Mononuclear cell (primary cell): Measurements from ENCODE around the gene SLC9A8. TPM values are rescaled to one million over a fixed set of nuclear protein-coding genes. Genes with fewer than 3 reads are reported as not detected.
"Not testable (repeated sequence)": the region's sequence is repeated elsewhere in the genome, so short reads cannot be mapped to it uniquely, and the experiment has no call there.

ENCODE experiments used
- H3K27me3 ChIP-seq: 2 replicates; pipeline ENCODE4 v1.6.0; 2011; ENCODE audit warnings: low read length, control low read depth; ENCODE audit not compliant: insufficient read depth
- H3K4me1 ChIP-seq: 2 replicates; pipeline ENCODE4 v1.5.1; 2011; ENCODE audit warnings: mild to moderate bottlenecking, low read length, control low read depth; ENCODE audit not compliant: insufficient read depth
- H3K4me3 ChIP-seq: 2 replicates; pipeline ENCODE4 v1.5.1; 2011; ENCODE audit warnings: mild to moderate bottlenecking, low read length, moderate library complexity
- H3K9me3 ChIP-seq: 2 replicates; pipeline ENCODE4 v1.5.1; 2011; ENCODE audit warnings: low read depth, mild to moderate bottlenecking, control low read depth, low read length
- total RNA-seq: library from RNA; depleted of rRNA; stranded (reverse); fragments of >200 nt; gene quantifications from one replicate; pipeline ENCODE4 v1.2.3, GENCODE V29; 2012

SLC9A8 gene
- total RNA-seq, 1 donor: 34.5 TPM

DNA sequence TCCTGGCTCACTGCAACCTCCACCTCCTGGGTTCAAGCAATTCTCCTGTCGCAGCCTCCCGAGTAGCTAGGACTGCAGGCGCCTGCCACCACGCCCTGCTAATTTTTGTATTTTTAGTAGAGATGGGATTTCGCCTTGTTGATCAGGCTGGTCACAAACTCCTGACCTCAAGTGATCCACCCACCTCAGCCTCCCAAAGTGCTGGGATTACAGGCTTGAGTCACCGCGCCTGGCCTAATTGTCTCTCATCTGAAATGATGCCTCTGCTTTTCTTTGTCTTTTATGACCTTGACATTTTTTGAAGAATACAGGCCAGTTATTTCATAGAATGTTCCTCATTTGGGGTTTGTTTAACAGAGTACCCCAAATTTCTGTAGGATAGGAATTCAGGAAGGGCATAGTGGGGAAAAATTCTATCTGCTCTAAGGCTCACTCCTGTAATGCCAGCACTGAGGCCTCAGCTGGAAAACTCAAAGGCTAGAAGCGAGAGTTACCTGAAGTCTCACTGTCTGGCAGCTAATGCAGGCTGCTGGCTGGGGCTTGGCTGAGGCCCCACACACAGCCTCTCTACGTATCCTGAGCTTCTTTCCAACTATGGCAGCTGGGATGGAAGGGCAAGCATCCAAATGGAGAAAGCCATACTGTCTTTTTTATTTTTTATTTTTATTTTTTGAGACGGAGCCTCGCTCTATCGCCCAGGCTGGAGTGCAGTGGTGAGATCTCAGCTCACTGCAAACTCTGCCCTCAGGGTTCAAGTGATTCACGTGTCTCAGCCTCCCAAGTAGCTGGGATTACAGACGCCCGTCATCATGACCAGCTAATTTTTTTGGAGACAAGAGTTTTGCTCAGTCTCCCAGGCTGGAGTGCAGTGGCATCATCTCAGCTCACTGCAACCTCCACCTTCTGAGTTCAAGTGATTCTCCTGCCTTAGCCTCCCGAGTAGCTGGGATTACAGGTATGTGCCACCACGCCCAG, 29.3 kb upstream of the SLC9A8 start:
- H3K27me3 ChIP-seq, H3K9me3 ChIP-seq, H3K4me3 ChIP-seq: not testable (repeated sequence)
- peaks cover 28% of the 10 kb centered on the region for H3K4me1 ChIP-seq

DNA sequence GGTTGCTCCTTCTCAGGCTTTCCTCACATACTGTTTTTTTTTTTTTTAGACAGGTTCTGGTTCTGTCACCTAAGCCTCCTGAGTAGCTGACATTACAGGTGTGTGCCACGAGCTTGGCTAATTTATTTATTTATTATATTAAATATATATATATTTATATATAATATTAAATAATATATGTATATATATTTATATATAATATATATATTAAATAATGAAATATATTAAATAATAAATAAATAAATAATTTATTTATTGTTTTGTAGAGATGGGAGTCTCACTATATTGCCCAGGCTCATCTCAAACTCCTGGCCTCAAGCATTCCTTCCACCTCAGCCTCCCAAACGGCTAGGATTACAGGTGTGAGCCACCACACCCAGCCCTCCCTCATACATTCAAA, 28.3 kb upstream of the SLC9A8 start:
- H3K9me3 ChIP-seq: no peaks in the 10 kb centered on the region
- no peaks in the 10 kb centered on the region for H3K27me3 ChIP-seq
- no peak overlapping the region for H3K4me3 ChIP-seq
- H3K4me1 ChIP-seq: peaks cover 38% of the 10 kb centered on the region

DNA sequence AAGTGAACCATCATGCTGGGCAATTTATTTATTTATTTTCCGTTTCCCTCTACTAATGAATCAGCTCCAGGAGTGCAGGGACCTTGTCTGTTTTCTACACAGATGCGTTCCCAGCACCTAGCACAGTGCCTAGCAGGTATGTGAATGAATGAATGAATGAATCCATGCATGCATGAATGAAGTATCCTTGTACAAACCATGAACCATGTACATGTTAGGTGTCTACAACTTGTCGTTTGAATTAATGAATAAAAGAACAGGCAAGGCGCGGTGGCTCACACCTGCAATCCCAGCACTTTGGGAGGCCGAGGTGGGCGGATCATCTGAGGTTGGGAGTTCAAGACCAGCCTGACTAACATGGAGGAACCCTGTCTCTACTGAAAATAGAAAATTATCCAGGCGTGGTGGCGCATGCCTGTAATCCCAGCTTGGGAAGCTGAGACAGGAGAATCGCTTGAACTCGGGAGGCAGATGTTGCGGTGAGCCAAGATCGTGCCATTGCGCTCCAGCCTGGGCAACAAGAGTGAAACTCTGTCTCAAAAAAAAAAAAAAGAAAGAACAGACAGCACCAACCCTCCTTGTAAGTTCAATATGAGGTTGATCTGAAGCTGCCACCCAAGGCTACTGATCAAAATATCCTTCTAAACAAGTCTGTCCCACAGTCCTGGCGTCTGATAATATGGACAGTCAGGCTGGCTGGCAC, 27.3 kb upstream of the SLC9A8 start:
- no peaks in the 10 kb centered on the region for H3K9me3 ChIP-seq
- H3K27me3 ChIP-seq: no peaks in the 10 kb centered on the region
- no peak overlapping the region for H3K4me3 ChIP-seq
- peaks cover 48% of the 10 kb centered on the region for H3K4me1 ChIP-seq

DNA sequence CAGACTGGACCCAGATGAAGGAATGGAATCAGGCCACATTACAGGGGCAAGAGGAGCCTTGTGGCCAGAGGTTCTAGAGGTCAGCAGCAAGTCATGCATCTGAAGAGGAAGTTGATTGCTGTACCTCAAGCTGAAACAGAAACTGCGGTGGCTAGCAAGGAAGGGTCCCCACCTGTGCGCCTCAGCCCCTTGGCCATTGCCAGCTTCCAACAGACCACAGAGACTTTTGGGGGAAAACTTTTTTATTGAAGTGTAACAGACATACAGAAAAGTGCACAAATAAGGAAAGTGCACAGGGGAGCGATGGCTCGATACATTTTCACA, 26.8 kb upstream of the SLC9A8 start:
- Histone ChIP-seq H3K9me3 (no peaks in the 10 kb centered on the region), H3K27me3 (no peaks in the 10 kb centered on the region), H3K4me3 (no peak overlapping the region), H3K4me1 (peaks cover 50% of the 10 kb centered on the region)

DNA sequence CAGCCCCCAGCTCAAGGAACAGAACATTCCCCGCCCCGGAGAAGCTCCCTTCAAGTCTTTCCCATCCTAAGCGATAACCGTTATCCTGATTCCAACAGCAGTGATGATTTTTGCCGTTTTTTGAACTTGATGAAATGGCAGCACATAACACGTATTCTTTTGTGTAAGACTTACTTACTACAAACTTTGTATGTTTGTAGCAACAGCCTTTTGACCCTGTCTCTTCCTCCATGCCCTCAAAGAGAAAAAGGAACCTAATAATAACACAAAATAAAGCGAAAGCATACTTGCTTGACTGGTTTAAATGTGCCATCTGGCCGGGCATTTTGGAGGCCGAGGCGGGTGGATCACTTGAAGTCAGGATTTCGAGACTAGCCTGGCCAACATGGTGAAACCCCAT, 26.4 kb upstream of the SLC9A8 start:
- Histone ChIP-seq H3K4me3 (no peak overlapping the region), H3K27me3 (no peaks in the 10 kb centered on the region), H3K9me3 (no peaks in the 10 kb centered on the region), H3K4me1 (peaks cover 50% of the 10 kb centered on the region)

DNA sequence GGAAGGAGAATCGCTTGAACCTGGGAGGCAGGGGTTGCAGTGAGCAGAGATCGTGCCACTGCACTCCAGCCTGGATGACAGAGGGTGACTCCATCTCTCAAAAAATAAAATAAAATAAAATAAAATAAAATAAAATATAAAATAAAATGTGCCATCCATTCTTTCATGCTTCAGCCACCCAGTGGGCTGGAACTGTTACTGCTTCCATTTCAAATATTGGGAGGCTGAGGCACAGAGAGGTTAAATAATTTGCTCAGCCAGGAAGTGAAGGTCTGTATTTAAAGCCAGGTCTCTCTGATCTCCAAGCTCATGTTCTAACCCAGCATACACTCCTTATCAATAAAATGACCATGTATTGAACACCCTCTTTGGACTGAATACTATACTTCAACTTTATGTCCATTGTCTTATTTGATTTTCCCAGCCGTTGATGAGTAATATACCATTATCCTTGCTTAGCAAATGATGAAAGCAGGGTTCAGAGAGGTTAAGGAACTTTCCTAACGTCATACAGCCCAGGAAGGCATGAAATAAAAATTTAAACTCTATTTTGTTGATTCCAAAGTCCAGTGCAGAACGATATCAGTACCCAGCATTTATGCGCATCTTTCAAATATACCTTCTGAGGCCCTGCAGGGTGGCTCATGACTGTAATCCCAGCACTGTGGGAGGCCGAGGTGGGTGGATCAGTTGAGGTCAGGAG, 25.8 kb upstream of the SLC9A8 start:
- Histone ChIP-seq H3K27me3 (no peaks in the 10 kb centered on the region), H3K4me3 (no peak overlapping the region), H3K9me3 (no peaks in the 10 kb centered on the region), H3K4me1 (peaks cover 48% of the 10 kb centered on the region)

DNA sequence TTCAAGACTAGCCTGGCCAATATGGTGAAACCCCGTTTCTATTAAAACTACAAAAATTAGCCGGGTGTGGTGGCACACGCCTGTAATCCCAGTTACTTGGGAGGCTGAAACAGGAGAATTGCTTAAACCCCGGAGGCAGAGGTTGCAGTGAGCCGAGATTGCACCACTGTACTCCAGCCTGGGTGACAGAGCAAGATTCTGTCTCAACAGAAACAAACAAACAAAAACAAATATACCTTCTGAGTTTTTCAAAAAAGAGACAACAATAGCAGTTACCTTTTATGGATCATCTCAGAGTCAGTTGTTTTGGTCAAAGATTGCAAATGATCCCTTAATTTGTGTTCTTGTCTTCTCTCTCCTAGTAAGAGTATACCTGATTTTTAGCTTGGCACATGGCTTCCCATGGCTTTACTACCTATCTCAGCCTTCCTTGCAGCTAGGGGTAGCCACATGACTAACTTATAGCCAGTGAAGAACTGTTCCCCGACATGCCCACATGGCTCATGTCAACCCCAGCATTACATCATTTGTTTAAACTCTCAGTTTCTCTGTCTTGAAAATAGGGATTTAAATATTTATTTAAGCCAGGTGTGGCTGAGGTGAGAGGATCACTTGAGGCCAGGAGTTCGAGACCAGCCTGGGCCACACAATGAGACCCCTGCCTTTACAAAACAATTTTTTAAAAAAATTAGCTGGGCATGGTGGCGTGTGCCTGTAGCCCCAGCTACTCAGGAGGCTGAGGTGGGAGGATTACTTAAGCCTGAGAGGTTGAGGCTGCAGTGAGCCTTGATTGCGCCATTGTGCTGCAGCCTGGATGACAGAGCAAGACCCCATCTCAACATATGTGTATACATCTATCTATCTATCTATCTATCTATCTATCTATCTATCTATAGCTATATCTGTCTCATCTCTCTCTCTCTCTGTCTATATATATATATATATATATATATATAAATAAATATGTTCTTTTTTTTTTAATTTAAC, 25.0 kb upstream of the SLC9A8 start:
- no peaks in the 10 kb centered on the region for H3K27me3 ChIP-seq
- H3K4me3 ChIP-seq: no peak overlapping the region
- peaks cover 52% of the 10 kb centered on the region for H3K4me1 ChIP-seq
- no peaks in the 10 kb centered on the region for H3K9me3 ChIP-seq

DNA sequence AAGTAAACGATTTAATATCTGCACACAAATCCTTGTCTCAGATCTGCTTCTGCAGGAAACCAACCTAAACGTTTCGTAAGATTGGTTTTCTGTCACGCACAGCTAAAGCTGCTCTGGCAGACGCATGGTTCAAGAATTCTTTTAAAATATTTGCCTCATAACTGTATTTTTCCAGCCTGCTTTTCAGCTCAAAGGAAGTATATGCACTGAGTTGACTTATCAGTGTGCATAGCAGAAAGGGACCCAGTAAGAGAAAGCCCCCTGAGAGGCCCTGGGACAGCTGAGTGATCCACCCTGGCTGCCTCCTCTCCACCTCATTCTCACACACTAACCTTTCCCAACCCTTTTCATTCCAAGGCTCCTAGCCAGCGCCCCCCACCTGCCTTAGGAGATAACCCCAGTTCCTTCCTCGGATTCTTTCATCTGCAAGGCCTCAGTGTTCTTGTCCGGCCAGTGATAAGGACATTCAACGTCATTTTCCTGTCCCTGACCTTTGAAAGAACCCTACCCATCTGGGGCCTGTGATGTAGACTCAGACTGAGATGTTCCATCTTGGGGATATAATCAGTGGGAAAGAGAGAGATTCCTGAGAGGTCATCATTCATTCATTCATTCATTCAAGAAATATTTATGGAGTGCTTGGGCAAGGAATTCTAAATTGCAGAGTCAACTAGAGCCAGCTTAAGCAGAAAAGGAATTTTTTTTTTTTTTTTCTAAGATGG, 22.4 kb upstream of the SLC9A8 start:
- H3K4me1 ChIP-seq: peaks cover 73% of the 10 kb centered on the region
- no peaks in the 10 kb centered on the region for H3K9me3 ChIP-seq
- H3K27me3 ChIP-seq: no peaks in the 10 kb centered on the region
- H3K4me3 ChIP-seq: no peak overlapping the region

DNA sequence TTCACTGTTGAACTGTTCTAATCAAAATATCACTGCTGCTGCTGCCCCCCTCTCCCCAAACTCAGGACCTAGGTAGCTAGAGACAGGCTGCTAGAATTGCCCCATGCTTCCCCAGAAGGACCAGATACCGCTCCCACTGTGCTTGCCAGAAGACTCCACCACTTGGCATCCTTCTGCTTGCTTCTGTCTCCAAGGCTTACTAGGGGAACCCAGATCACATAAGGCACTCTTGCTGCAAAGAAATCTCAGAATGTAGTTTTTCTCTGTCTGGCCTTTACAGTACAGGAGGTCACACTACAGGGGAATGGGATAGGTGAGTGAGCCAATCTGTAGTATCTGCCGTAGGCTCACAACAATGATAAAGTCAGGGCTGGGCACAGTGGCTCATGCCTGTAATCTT, 21.5 kb upstream of the SLC9A8 start:
- peaks cover 68% of the 10 kb centered on the region for H3K4me1 ChIP-seq
- H3K4me3 ChIP-seq: no peak overlapping the region
- H3K27me3 ChIP-seq: no peaks in the 10 kb centered on the region
- no peaks in the 10 kb centered on the region for H3K9me3 ChIP-seq

DNA sequence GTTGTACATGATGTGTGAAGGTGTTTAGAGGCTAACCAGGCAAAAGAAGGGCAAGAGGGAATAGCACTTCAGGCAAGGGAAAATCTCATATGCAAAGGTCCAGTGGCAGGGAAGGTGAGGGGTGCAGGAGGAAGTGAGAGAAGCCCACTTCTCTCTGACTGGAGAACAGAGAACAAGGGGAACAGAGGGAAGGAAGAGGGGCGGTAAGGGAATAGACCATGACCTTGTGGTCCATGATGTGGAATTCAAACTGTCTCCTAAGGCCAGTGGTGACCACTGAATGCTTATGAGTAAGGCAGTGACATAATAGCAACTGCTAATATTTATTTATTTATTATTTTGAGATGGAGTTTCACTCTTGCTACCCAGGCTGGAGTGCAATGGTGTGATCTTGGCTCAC, 20.6 kb upstream of the SLC9A8 start:
- H3K4me3 ChIP-seq: no peak overlapping the region
- peaks cover 60% of the 10 kb centered on the region for H3K4me1 ChIP-seq
- H3K27me3 ChIP-seq: no peaks in the 10 kb centered on the region
- no peaks in the 10 kb centered on the region for H3K9me3 ChIP-seq

DNA sequence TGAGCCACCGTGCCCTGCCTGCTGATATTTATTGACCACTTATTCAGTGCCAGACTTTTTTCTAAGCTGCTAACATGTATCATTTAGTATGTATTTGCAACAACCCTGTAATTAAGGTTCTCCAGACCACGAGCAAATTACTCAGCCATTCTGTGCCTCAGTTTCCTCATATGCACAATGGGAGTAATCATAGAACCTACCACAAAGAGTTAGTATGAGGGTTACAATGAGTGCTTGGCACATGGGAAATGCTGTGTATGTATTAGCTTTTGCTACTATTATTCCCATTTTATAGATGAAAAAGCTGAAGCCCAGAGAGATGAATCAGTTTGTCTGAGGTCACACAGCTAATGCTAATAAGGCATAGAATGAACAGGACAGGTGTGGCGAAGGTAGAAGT, 20.0 kb upstream of the SLC9A8 start:
- Histone ChIP-seq H3K9me3 (no peaks in the 10 kb centered on the region), H3K4me3 (no peak overlapping the region), H3K27me3 (no peaks in the 10 kb centered on the region), H3K4me1 (peaks cover 59% of the 10 kb centered on the region)

DNA sequence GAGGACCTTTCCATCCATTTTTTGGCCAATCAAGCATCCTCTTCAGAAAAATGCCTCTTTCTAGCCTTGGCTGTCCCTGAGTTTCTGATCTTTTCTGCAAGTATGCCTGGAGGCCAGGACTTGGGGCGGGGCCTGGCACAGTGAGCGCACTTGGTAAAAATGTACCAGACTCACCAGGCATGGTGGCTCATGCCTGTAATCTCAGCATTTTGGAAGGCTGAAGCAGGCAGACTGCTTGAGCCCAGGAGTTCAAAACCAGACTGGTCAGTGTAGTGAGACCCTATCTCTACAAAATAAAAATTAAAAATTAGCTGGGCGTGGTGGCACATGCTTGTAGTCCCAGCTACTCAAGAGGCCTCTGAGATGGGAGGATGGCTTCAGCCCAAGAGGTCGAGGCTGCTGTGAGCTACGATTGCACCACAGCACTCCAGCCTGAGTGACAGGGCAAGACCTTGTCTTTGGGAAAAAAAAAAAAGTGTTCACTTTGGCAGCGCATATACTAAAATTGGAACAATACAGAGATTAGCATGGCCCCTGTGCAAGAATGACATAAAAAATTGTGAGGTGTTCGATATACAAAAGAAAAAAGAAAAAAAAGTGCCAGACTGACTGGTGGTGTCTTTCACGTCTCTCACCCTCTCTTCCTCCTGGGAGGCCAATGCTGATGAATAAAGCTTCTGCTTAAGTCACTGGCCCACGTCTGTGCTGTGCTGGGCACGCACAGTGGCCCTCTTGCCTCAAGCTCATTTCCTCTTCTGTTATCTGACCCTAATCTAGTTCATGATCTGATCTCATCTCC, 18.1 kb upstream of the SLC9A8 start:
- no peaks in the 10 kb centered on the region for H3K9me3 ChIP-seq
- H3K4me1 ChIP-seq: peaks cover 42% of the 10 kb centered on the region
- H3K4me3 ChIP-seq: no peak overlapping the region
- no peaks in the 10 kb centered on the region for H3K27me3 ChIP-seq

DNA sequence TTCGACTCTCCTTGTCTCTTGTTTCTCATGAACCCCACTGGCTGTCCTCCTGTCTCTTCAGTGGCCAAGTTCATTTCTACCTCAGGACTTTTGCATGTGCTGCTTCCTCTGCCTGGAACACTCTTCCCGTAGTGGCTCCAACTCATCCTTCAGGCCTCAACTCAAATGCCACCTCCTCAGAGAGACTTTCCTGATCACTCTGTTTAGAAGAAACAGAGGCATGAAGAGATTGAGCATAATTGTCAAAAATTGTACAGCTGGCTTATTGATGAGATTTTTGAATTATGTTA, 17.5 kb upstream of the SLC9A8 start:
- no peak overlapping the region for H3K4me3 ChIP-seq
- H3K27me3 ChIP-seq: no peaks in the 10 kb centered on the region
- no peaks in the 10 kb centered on the region for H3K9me3 ChIP-seq
- peaks cover 42% of the 10 kb centered on the region for H3K4me1 ChIP-seq
